OCI-LY1 (cell line): Measurements from ENCODE around the gene SLCO2A1.

ENCODE experiments used
- EZH2 ChIP-seq: fragments of 200-600 bp; sonication (generic), shearing (Covaris generic); IDR thresholded peaks from 2 replicates; pipeline ENCODE4 v1.8.0; 2017; ENCODE audit warnings: borderline replicate concordance, mixed run types, mild to moderate bottlenecking, antibody characterized with exemption, low read length, moderate library complexity, mixed read lengths
- TF ChIP-seq, protein P1 (sequence below): fragments of 200-600 bp; sonication (generic), shearing (Covaris generic); IDR thresholded peaks from 2 replicates; pipeline ENCODE4 v1.5.1; 2017; ENCODE audit warnings: mild to moderate bottlenecking, antibody characterized with exemption, low read length, moderate library complexity, mixed read lengths

- TF ChIP-seq, protein P1, sequence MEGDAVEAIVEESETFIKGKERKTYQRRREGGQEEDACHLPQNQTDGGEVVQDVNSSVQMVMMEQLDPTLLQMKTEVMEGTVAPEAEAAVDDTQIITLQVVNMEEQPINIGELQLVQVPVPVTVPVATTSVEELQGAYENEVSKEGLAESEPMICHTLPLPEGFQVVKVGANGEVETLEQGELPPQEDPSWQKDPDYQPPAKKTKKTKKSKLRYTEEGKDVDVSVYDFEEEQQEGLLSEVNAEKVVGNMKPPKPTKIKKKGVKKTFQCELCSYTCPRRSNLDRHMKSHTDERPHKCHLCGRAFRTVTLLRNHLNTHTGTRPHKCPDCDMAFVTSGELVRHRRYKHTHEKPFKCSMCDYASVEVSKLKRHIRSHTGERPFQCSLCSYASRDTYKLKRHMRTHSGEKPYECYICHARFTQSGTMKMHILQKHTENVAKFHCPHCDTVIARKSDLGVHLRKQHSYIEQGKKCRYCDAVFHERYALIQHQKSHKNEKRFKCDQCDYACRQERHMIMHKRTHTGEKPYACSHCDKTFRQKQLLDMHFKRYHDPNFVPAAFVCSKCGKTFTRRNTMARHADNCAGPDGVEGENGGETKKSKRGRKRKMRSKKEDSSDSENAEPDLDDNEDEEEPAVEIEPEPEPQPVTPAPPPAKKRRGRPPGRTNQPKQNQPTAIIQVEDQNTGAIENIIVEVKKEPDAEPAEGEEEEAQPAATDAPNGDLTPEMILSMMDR = no peak
- TF ChIP-seq EZH2 = no peak
Measured at GRCh38 chr3:134054881-134055280, 25.2 kb upstream of the SLCO2A1 start.
